IPS DF 4.7 (cell line): ENCODE measurements around the gene SH2D4B.
"Not testable (repeated sequence)": the region's sequence is repeated elsewhere in the genome, so short reads cannot be mapped to it uniquely, and the experiment has no call there.

ENCODE experiments used
- DNase-seq: peaks from one replicate; pipeline ENCODE4 v3.0.0-alpha.2; 2013; ENCODE audit warnings: low spot score; ENCODE audit errors: extremely low read depth

SH2D4B gene

GRCh38 chr10:80523773-80524172 is 13.9 kb upstream of the SH2D4B start:
- DNase-seq, result no peak

DNA sequence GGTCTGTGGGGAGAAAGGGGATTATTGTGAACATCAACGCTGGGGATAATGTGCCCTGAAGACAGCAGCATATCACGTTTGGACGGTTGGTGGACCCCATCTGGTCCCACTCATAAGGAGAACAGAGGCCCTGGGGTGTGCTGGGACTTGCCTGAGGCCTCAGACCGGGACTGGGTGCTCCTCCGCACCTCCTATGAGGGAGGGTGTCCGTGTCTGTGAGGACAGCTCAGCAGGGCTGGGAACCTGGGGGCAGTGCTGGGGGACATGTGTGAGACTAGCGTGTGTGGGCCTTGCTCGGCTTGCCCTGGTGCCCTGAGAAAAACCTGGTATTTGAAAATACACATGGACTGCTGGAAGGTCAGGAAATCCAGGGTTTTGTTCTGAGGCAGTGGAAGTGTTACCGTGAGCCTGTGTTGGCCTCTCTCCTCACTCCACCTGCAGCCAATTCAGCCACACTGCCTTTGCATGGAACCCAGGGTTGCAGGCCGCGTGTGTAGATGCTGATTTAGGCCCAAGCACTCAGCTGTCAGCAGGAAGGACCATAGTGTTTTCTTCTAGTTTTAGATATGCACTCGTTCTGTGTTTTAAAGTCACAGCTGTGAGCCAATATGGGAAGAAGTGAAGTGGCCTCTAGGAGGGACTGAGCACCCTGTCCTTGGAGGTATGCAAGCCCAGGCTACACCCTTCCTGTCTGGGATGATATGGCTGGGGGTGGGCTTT is 13.4 kb upstream of the SH2D4B start:
- no peak for DNase-seq

GRCh38 chr10:80526218-80526617 is 11.5 kb upstream of the SH2D4B start:
- no peak for DNase-seq

DNA sequence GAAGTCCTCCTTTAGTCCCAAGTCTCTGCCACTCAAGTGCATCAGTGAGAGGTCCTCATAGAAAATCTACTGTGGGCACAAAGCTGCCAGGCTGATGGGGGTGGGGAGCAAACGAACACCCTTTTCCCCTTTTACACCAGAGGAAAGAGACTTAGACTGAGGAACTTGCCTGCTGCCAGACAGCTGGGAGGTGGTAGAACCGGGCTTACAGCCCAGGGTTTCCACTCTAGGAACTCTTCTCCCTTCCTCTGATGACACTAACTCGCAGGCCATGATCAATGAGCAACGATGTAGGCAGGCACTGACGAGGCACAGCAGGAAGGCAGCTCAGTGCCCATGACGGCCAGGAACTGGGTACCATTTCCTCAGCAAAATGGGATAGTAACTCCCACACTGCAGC is 11.0 kb upstream of the SH2D4B start:
- DNase-seq, result no peak

- DNase-seq, result no peak
Observed at GRCh38 chr10:80528185-80528700, 9.5 kb upstream of the SH2D4B start.

DNA sequence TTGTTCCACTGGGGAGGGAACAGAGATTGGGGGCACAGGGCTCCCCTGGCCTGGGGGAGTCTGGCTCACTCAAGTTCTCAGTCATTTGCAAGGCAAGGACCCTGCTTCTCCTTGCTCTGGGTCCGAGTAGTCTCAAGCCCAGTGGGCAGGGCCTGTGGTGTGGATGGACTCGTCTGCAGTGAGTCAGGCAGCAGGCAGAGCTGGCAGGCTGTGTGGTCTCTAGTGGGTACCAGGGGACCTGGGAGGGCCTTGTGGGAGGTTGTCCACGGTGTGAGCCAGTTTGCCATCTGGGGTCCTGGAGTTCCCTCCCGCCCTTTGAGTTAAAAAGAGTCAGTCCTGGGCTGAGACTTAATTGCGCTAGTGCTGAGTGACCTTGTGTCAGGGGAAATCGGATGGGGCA is 8.8 kb upstream of the SH2D4B start:
- DNase-seq, result no peak

DNA sequence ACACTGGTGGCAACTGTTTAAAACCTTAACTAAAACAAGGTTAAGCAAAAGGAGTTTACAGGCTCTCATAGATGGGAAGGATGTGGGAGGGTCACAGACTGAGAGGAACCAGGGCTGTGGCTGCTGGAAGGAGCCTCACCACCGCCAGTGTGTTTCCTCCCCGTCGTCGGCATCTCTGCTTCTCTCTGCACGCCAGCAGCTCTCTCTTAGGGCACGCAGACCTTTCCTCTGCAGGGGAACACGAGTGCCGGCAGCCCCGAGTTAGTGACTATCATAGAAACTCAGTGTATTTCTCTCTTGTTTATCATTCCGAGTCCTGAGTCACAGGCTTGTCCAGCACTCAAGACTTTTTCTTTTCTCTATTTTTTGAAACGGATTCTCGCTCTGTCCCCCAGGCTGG is 8.1 kb upstream of the SH2D4B start:
- DNase-seq, result no peak

- no peak for DNase-seq
Observed at GRCh38 chr10:80530251-80530650, 7.5 kb upstream of the SH2D4B start.

- no peak for DNase-seq
Observed at GRCh38 chr10:80530816-80531215, 6.9 kb upstream of the SH2D4B start.

DNA sequence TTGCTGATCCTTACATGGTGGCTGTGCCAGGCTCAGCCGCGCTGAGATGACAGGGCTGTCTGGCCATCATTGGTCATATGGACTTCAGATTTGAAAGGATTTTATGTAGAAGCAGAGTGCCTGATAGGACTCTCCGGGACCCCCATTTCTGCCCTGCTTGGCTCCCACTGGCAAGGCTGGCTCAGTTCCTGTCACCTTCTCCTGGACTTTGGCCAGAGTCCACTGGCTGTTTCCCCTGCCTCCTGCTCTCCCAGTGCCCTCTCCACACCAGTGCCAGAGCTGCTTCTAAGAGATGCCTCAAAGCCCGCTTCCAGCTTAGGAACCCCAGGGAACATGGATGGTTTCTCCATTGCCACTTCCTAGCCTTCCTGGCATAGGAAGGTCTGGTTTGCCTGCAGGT is 5.1 kb upstream of the SH2D4B start:
- no peak for DNase-seq

DNA sequence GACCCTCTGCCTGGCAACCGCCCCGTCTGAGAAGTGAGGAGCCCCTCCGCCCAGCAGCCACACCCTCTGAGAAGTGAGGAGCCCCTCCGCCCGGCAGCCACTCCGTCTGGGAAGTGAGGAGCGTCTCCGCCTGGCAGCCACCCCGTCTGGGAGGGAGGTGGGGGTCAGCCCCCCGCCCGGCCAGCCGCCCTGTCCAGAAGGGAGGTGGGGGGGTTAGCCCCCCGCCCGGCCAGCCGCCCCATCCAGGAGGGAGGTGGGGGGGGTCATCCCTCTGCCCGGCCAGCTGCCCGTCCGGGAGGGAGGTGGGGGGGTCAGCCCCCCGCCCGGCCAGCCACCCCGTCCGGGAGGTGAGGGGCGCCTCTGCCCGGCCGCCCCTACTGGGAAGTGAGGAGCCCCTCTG is 3.6 kb upstream of the SH2D4B start:
- DNase-seq, result not testable (repeated sequence)

DNA sequence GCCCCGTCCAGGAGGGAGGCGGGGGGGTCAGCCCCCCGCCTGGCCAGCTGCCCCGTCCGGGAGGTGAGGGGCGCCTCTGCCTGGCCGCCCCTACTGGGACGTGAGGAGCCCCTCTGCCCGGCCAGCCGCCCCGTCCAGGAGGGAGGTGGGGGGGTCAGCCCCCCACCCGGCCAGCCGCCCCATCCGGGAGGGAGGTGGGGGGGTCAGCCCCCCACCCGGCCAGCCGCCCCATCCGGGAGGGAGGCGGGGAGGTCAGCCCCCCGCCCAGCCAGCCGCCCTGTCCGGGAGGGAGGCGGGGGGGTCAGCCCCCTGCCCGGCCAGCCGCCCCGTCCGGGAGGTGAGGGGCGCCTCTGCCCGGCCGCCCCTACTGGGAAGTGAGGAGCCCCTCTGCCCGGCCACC is 3.1 kb upstream of the SH2D4B start:
- DNase-seq, result not testable (repeated sequence)

- DNase-seq, result no peak
Observed at GRCh38 chr10:80535671-80536360, 1.9 kb upstream of the SH2D4B start.

- DNase-seq, result no peak
Observed at GRCh38 chr10:80536361-80536835, 1.3 kb upstream of the SH2D4B start.

GRCh38 chr10:80537086-80537735 is 491 bp upstream of the SH2D4B start:
- DNase-seq, result no peak

GRCh38 chr10:80538481-80539185 is 931 bp downstream of the SH2D4B start:
- DNase-seq, result no peak

- DNase-seq, result no peak
Observed at GRCh38 chr10:80539421-80540031, 1.8 kb downstream of the SH2D4B start.

DNA sequence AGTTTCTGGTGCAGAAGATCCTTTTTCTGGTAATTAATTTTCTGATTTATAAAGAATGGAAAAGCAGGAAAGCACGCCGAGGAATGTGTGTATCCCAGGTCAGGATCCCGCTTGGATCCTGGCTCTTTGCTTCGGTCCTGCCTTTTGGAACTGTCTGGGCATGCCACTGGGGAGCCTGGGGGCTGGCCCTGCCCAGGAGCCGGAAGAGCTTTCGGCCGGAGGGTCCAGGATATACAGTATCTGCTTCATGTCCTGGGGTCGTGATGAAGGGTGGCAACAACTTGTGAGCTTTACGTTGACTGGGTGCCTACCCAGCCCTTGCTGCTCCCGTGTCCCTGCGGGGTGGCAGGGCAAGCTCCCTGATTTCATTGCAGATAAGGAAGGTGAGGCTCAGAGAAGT is 2.4 kb downstream of the SH2D4B start:
- no peak for DNase-seq

DNA sequence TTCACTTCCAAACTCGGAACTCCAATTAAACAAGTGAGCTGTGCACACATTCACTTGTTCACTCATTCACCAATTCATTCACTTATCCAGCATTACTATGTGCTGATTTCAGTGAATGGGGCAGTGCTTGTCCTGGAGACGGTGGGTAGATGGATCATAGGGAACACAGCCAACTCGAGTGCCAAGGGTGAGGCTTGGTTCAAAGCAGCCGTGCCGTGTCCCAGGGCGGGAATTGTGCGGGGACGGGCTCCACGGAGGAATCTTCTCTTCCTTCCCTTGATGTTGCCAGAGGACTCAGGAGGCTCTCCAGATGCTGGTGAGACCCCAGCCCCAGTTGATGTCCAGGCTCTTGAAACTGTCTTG is 2.9 kb downstream of the SH2D4B start:
- DNase-seq, result no peak

GRCh38 chr10:80540981-80541750 is 3.5 kb downstream of the SH2D4B start:
- DNase-seq, result no peak

- no peak for DNase-seq
Observed at GRCh38 chr10:80542053-80542452, 4.4 kb downstream of the SH2D4B start.
